IPS-NIHi7 (cell line): ENCODE measurements around the gene SDC4.
"Not testable (repeated sequence)": the region's sequence is repeated elsewhere in the genome, so short reads cannot be mapped to it uniquely, and the experiment has no call there.

Experiments
- DNase-seq: peaks from one replicate; pipeline ENCODE4 v3.0.0; 2012; ENCODE audit warnings: mixed read lengths; ENCODE audit errors: extremely low spot score

Gene SDC4

GRCh38 chr20:45363611-45364492 is 15.6 kb upstream of the SDC4 start:
- no peak for DNase-seq

DNA sequence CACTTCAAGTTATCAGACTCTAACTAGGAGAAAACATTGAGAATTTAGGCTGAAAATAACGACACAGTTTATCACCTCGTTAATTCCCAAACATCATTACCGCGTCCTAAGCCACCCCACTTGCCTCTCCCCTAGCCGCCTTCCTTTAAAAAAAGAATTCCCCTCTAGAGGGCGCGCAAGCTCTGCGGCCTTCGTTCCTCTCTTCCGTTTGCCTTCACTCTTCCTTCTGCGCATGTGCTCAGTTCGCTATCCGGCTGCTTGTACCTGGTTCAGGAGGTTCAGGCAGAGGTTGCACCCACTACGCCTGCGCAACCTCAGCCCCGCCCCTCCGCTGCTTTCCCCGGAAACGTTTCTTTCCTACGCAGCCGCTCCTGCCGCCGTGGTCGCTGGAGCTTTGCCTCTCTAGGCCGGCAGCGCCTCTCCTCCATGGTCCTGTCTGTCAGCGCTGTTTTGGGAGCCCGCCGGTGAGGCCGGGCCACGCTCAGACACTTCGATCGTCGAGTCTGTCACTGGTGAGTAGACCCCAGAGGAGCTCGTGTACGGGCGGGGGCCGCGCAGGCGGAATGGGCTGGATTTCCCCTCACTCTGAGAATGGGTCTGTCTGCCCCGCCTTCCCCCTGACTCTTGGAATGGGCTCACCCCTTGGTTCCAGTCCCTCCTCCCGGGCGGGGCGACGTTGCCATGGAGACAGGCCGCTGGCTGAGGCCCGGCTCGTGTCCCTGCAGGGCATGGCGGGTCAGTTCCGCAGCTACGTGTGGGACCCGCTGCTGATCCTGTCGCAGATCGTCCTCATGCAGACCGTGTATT is 14.8 kb upstream of the SDC4 start, which contains the start of gene SYS1:
SYS1 (plus strand) TSS at position 353 of the 807 bp plus-strand sequence; CDS start at position 729, 376 bp downstream.
- peak; percentile 98 for DNase-seq

GRCh38 chr20:45361793-45362192 is 13.6 kb upstream of the SDC4 start:
- no peak for DNase-seq

GRCh38 chr20:45359406-45360148 is 11.4 kb upstream of the SDC4 start:
- no peak for DNase-seq

- no peak for DNase-seq
Observed at GRCh38 chr20:45359069-45359405, 10.8 kb upstream of the SDC4 start.

DNA sequence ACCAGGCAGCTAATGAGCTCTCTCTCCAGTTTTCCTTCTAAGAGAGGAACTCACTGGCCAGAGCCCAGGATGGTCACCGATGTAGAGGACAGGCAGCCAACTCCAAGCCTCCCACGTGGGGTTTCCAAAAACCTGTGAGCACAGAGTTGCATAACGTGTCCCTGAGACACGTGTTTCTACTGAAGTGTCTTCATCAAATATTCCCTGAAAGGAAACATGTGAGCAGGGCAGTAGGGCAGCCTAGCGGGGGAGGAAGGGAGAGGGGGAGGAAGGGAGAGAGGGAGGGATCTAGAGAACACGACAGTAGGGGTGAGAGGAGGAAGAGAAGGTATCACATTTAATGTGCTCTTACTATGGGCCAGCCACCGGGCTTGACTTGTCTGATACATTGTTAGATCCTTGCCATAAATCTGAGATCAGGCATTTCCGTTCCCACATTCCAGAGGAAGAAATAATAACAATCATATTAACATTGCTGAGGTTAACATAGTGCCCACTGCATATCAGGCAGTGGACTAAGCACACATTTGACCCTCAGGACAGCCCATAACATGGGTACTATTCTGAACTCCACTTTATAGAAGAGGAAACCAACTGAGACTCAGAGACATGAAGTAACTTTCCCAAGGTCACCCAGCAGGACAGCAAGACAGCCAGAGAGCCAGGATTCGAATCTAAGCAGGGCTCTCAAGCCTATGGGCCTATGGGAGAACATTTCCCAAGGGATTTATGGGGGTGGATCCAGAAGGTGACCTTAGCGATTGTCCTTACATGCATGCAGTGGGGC is 10.3 kb upstream of the SDC4 start:
- DNase-seq: no peak

DNA sequence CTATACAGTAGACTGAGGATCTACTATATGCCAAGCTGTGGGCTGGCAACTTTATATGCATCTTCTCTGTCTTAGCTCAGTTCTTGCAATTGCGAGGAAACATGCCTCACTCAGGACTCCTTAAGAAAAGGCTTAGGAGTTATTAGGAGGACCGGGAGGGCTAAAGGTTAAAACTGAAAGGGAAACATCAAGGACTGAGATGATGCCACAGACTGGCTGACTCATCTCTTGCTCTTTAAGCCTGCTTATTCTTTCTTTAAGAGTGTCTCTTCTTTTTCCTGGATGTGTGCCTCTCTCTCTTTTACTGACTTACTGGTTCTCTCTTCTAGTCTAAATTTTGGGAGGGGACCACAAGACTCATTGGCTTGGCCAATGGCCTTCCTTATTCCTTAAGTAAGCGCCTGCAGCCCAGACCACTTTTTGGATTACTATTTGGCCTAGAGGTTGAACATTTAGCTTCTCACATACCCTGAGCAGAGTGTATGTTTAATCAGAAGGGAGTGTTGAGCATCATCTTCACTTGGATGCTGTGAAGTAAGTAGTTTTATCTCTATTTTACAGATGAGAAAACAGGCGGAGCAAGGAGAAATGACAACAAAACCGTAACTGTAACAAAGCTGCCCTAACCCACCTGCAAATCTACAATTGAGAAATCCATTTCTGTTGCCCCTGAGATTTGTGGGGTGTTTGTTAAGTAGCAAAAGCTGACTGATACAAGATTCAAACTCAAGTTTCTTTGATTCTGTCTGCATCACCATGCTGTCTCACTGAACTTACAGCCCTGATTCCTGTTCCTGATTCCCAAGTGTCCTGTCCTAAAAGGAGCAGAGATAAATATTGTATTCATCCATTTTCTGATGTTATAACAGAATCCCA is 7.2 kb upstream of the SDC4 start:
- no peak for DNase-seq

- DNase-seq: no peak
Observed at GRCh38 chr20:45354423-45355208, 6.4 kb upstream of the SDC4 start.

- no peak for DNase-seq
Observed at GRCh38 chr20:45353746-45354145, 5.5 kb upstream of the SDC4 start.

DNA sequence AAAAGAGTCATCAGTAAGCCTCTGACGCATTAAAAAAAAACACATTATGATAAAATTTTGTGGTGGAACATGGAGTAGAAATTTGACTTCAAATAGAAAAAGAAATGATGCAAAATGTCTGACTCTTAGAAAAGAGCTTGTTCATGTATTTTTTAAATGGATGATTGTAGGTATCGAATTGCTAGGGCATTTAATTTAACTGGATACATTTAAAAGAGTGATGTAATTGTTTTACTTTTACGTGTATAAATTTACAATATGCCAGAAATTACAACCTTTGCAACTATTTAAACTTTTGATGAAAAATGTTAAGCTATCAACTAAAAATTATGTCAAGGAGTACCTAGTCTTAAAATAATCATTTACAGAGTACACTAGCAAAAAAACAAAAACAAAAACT is 4.5 kb upstream of the SDC4 start:
- no peak for DNase-seq

- DNase-seq: not testable (repeated sequence)
Observed at GRCh38 chr20:45350795-45351194, 2.6 kb upstream of the SDC4 start.

- no peak for DNase-seq
Observed at GRCh38 chr20:45350217-45350616, 2.0 kb upstream of the SDC4 start.

- DNase-seq: no peak
Observed at GRCh38 chr20:45347297-45347935, 808 bp downstream of the SDC4 start.

DNA sequence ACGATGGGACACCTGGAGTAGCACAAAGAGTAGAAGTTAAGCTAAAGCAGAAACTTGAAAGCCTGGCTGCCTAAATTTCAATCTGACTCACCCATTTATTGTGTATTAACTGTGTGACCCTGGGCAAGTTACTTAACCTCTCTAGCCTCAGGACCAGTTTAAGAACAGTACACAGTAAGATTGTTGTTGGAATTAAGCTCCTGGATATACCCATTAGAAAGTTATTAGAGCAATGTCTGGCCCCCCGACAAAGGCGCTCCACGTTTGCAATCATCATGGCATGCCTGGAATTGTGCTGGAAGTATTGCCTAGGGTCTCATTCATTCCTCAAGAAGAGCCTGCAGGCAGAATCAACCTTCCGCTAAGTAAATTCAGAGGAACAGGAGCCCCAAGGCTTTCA is 1.4 kb downstream of the SDC4 start:
- DNase-seq: no peak

DNA sequence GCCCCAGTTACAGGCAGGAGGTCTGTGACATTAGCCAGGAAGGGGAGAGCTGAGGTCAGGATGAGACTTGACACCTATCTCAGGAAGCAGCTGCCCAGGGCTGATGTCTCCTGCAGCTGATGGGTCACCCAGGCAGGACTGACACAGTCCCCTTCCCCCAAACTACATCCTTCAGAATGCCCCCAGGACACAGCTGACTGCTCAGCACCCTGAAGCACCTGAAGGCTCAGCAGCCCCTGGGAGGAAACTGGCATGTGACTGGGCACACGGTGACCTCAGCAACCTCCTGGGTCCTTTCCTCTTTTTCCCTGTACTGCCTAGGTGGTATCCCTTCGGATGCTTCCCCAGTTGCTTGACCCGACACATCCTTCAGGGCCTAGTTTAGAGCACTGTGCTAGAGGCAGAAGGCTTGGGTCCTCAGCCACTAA is 1.9 kb downstream of the SDC4 start:
- DNase-seq: no peak

GRCh38 chr20:45345104-45345936 is 2.9 kb downstream of the SDC4 start:
- DNase-seq: no peak

DNA sequence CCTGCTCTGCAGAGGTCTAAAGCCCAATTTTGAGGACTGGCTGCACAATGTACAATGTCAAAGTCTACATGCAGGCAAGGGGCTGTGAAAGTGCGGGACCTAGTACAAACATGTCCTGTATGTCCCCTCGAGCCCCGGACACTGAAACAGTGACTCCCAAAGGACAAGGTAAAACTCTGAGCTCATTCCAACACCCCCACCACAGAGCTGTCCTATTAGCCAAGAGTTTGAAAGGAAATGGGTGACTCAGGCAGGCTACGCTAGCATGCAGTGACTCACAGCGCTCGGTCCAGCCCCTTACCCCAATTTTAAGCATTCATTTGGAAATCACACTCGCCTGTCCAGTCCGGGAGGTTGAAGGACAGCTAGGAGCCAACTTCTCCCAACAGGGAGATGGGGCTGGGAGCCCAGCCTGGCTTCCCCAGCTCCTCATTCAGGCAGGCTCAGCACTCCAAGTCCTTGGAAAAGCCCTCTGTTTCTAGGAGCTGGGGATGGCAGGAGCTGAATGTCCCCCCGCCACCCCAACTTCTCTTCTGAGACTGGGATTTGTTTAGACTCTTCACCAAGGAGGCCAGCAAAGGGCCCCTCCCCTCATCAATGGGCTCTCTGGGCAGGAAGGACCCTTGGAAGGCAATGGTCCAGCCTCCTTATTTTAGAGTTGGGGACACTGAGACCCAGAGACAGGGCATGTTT is 3.9 kb downstream of the SDC4 start:
- no peak for DNase-seq
